AG09309 (cell line): ENCODE results near the gene NSUN7.
"Not testable (repeated sequence)": the region's sequence is repeated elsewhere in the genome, so short reads cannot be mapped to it uniquely, and the experiment has no call there.

Experiments
- DNase-seq: peaks from one replicate; pipeline ENCODE4 v3.0.0-alpha.2; 2010; ENCODE audit warnings: low read depth
- H3K4me3 ChIP-seq: 2 replicates; pipeline ENCODE4 v1.5.1; 2011; ENCODE audit warnings: mild to moderate bottlenecking, low read depth, low read length, moderate library complexity; ENCODE audit not compliant: control insufficient read depth
- TF ChIP-seq, protein P1 (sequence below): IDR thresholded peaks from 2 replicates; pipeline ENCODE4 v1.5.1; 2011; ENCODE audit warnings: mild to moderate bottlenecking, low read depth, low read length, inconsistent platforms; ENCODE audit not compliant: insufficient read depth, control insufficient read depth; ENCODE audit errors: missing control alignments

NSUN7 gene

DNA sequence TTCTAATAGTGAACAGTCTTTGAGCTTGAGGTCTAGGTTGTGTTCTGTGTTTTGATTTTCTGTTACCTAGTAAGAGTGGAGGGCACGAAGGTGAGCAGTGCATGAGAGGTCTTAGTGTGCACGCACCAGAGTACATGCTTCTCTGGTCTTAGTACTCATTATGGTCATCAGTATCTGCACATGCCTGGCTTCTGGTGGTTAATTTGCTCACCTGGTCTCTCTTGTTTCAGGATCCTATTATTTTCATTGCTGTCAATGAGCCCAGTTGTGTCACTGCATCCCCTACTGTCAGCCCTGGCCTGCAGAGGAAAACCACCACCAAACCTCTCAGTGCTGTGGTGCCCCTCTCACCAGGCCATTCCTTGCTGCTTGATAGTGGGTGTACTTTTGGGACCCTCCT is 54.8 kb downstream of the NSUN7 start:
- H3K4me3 ChIP-seq, result no peak overlapping the region
- no peak for DNase-seq
- TF ChIP-seq, protein P1, sequence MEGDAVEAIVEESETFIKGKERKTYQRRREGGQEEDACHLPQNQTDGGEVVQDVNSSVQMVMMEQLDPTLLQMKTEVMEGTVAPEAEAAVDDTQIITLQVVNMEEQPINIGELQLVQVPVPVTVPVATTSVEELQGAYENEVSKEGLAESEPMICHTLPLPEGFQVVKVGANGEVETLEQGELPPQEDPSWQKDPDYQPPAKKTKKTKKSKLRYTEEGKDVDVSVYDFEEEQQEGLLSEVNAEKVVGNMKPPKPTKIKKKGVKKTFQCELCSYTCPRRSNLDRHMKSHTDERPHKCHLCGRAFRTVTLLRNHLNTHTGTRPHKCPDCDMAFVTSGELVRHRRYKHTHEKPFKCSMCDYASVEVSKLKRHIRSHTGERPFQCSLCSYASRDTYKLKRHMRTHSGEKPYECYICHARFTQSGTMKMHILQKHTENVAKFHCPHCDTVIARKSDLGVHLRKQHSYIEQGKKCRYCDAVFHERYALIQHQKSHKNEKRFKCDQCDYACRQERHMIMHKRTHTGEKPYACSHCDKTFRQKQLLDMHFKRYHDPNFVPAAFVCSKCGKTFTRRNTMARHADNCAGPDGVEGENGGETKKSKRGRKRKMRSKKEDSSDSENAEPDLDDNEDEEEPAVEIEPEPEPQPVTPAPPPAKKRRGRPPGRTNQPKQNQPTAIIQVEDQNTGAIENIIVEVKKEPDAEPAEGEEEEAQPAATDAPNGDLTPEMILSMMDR, result no peak

DNA sequence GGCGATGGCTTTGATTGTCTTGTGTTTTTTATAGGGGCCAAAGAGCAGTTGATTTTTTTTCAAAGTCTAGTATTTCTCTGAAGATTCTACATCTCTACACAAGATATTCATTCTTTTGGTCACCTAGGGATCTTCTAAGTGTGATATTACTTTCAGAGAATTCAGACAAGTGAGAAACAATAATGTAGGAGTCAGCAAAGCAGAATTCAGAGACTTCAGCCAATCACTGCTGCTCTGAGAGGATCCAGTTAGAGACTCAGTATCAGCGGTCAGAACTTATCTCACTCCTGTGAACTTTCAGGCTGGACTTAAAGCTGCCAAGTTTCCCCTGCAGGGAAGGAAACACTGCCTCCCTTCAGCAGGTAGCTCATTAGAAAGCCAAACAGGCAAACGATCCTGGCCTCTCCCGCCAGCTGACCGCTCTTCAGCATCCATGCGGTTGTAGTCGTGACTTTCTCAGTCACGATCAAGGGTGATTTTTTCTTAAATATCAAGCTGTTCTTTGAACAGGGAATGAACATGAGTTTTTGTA is 59.2 kb downstream of the NSUN7 start:
- no peak overlapping the region for H3K4me3 ChIP-seq
- no peak for DNase-seq
- TF ChIP-seq, protein P1, result no peak

DNA sequence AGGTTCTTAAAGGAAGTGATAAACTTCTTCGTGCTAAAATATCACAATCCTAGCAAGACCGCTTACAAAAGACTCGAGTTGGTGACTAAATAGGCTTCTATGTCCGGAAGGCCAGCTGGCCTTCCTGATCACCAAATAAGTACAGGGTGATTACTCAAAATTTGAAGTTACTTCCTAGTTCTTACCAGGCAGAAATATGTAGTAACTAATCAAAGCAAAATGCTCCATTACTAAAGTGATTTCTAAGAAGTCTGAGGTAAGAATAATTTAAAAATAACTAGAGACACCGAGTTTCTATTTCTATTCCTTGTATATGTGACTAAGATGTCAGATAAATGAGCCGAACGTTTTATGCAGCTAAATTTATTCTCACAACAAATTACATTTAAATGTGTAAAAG is 62.2 kb downstream of the NSUN7 start:
- no peak overlapping the region for H3K4me3 ChIP-seq
- TF ChIP-seq, protein P1, result no peak
- DNase-seq, result peak; percentile 56

DNA sequence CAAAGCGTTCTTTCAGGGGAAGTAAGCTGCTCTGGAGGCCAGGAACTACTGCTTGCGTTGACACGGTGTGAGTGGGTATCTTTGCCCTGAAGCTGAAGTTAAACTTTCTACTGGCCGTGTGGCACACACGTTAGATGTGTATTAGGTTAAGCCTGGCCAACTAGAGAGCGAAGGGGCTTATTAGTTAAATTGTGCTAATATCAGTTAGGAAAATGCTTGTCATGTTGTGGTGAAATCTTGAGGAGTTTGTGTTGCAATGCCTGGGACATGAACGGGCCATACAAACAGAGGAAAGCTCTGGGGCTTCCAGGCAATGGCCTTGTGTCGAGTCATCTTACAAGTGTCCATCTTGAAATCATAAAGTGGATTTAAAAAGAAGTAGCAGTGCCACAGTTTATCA is 62.6 kb downstream of the NSUN7 start:
- H3K4me3 ChIP-seq, result no peak overlapping the region
- TF ChIP-seq, protein P1, result no peak
- DNase-seq, result peak; percentile 3

DNA sequence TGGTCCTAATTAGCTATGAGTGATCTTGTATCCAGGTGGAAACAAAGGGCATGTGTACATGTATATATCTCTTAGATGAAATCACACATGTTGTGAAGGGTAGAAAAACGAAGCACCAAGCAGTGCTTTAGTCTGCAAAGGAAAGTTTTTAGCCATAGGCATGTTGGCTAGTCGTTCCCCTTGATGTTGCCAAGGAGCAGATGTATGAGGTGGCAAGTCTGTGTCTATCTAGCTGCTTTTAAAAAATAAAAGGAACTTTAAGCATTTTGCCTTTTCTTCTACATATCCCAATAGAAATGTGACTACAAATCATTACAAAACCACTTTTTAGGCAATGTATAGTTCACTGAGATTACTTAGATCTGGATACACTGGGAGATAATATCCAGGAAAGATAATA is 63.1 kb downstream of the NSUN7 start:
- TF ChIP-seq, protein P1, result no peak

DNA sequence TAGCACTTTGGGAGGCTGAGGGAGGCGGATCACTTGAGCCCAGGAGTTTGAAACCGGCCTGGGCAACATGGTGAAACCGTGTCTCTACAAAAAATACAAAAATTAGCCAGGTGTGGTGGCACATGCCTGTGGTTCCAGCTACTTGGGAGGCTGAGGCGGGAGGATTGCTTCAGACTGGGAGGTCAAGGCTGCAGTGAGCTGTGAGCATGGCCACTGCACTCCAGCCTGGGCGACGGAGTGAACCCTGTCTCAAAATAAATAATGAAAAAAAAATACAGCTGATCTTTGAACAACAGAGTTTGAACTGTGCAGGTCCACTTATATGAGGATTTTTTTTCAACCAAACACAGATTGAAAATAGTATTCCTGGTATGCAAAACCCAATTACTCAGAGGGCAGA is 67.4 kb downstream of the NSUN7 start:
- not testable (repeated sequence) for DNase-seq, H3K4me3 ChIP-seq

More for the DNA sequence above, 63.1 kb downstream of the NSUN7 start:
- H3K4me3 ChIP-seq, result no peak overlapping the region
- DNase-seq, result no peak

DNA sequence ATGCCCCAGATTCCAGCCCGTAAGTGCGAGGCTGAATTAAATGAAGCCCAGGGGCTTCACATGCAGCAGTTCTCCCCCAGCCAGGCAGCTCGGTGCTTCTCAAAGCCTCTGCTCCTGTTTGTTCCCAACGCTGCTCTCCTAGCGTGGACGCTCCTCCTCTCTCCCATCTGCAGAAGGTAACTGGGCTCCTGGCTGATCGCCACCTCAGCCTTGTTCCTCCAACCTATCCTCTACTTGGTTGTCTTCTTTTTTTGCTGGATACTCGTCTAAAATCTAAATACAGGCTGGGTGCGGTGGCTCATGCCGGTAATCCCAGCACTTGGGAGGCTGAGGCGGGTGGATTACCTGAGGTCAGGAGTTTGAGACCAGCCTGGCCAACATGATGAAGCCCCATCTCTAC is 70.3 kb downstream of the NSUN7 start:
- H3K4me3 ChIP-seq, result no peak overlapping the region
- DNase-seq, result no peak
- TF ChIP-seq, protein P1, result no peak
